Common myeloid progenitor, CD34-positive (primary cell): ENCODE results near the gene CASP9.

Source experiments
- CTCF ChIA-PET: fragments of 350-600 bp; sonication (Branson Sonifier 250); formaldehyde crosslinking; loops from one replicate; lab custom pipeline; 2021; ENCODE audit warnings: antibody characterized with exemption; lab: Charles Lee
- POLR2A ChIA-PET: fragments of 350-600 bp; sonication (Branson Sonifier 250); formaldehyde crosslinking; loops from one replicate; lab custom pipeline; 2021; ENCODE audit warnings: antibody characterized with exemption; lab: Charles Lee
- DNase-seq, 3 donors: peaks; one replicate each; pipeline versions ENCODE4 v3.0.0 to v3.0.0-alpha.2; 2013
- H3K27ac ChIP-seq, 2 experiments: 1 replicate in 1 of 2; 2 replicates in 1 of 2; pipeline ENCODE4 v1.7.0; 2013; ENCODE audit warnings: inconsistent platforms in 2 of 2, low read length in 2 of 2, mild to moderate bottlenecking in 2 of 2, low read depth in 1 of 2, moderate library complexity in 1 of 2; ENCODE audit not compliant: severe bottlenecking in 2 of 2, insufficient read depth in 1 of 2, poor library complexity in 1 of 2
- H3K27me3 ChIP-seq, 5 experiments: replicated peaks in 2 of 5; 1 replicate in 3 of 5; 2 replicates in 2 of 5; pipeline versions ENCODE4 v1.6.1 to v1.7.0; 2013; ENCODE audit warnings: low read length in 4 of 5, mild to moderate bottlenecking in 2 of 5, moderate library complexity in 2 of 5, inconsistent platforms in 1 of 5; ENCODE audit not compliant: insufficient read depth in 5 of 5, control insufficient read depth in 4 of 5
- H3K36me3 ChIP-seq, 4 experiments: 1 replicate in 2 of 4; 2 replicates in 2 of 4; pipeline versions ENCODE4 v1.6.1 to v1.7.0; 2013; ENCODE audit warnings: low read length in 3 of 4, control low read depth in 1 of 4, mild to moderate bottlenecking in 1 of 4; ENCODE audit not compliant: control insufficient read depth in 4 of 4, insufficient read depth in 4 of 4
- H3K4me1 ChIP-seq, 4 experiments: 1 replicate in 3 of 4; 2 replicates in 1 of 4; pipeline versions ENCODE4 v1.6.1 to v1.7.1; 2013; ENCODE audit warnings: low read length in 3 of 4, mild to moderate bottlenecking in 3 of 4, control low read depth in 1 of 4, inconsistent platforms in 1 of 4, moderate library complexity in 1 of 4; ENCODE audit not compliant: control insufficient read depth in 4 of 4, insufficient read depth in 4 of 4; ENCODE audit errors: control extremely low read depth in 1 of 4
- H3K4me3 ChIP-seq, 7 experiments: 1 replicate in 4 of 7; 2 replicates in 3 of 7; pipeline versions ENCODE4 v1.5.1 to v1.7.0; 2013; ENCODE audit warnings: mild to moderate bottlenecking in 7 of 7, low read length in 6 of 7, moderate library complexity in 6 of 7, inconsistent platforms in 2 of 7, low read depth in 2 of 7, control low read depth in 1 of 7; ENCODE audit not compliant: insufficient read depth in 4 of 7, control insufficient read depth in 1 of 7; ENCODE audit errors: extremely low read depth in 1 of 7
- H3K9me3 ChIP-seq, 5 experiments: 1 replicate in 4 of 5; 2 replicates in 1 of 5; pipeline versions ENCODE4 v1.6.1 to v1.7.1; 2013; ENCODE audit warnings: low read length in 4 of 5, mild to moderate bottlenecking in 2 of 5, inconsistent platforms in 1 of 5, low read depth in 1 of 5, moderate library complexity in 1 of 5; ENCODE audit not compliant: control insufficient read depth in 4 of 5, insufficient read depth in 2 of 5; ENCODE audit errors: control extremely low read depth in 1 of 5
- WGBS: methylation state at CpG from one replicate; pipeline ENCODE4 v1.1.5; 2013; ENCODE audit not compliant: insufficient coverage; 5-methylcytosine and 5-hydroxymethylcytosine counted together

The CASP9 gene

DNA sequence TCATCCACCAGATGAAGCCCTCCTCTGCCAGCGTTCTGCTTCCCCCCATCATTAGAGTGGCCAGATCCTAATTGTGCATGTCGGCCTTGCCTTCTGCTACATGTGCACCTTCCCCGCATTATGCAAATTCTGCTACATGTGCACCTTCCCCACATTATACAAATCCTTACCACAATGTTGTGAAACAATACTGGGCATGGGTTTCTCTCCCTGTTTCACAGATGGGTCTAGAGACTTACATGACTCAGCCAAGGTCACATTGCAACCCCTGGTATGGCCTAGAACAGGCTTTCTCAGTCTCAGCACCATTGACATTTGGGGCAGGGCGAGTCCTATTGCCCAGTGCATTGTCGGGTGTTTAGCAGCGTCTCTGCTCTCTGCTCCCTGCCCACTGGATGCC is 68.5 kb downstream of the CASP9 start:
- 100% methylated on average over 3 of the region's 6 CpGs for WGBS
- no peaks in the 10 kb centered on the region for H3K27me3 ChIP-seq
- ChIA-PET CTCF (no interaction called here), POLR2A (no interaction called here)
- no peak overlapping the region for H3K27ac ChIP-seq
- no peaks in the 10 kb centered on the region for H3K36me3 ChIP-seq
- H3K4me1 ChIP-seq: no peaks in the 10 kb centered on the region
- DNase-seq: no peak
- H3K4me3 ChIP-seq: no peak overlapping the region
- H3K9me3 ChIP-seq: peaks cover 0 to 2% (median 2%) of the 10 kb centered on the region in 5 experiments

DNA sequence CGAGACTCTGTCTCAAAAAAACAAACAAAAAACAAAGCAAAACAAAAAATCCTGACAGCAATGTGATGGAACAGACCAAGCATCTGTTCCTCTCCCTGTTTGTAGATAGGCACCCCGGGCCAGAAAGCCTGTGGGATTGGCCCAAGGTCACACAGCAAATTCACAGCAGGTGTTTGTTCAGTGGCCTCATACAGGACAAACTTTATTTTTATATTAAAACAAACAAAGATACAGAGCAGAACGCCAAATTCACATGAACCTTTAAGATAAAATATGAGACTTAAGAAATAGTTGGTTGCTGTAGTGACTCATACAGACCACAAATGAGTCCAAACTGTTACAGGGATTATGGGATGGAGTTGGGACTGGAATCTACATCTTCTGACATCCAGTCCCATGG is 69.8 kb downstream of the CASP9 start:
- Histone ChIP-seq H3K36me3 (no peaks in the 10 kb centered on the region), H3K27me3 (no peaks in the 10 kb centered on the region), H3K4me1 (no peaks in the 10 kb centered on the region), H3K9me3 (peaks cover 0 to 2% (median 2%) of the 10 kb centered on the region in 5 experiments), H3K4me3 (no peak overlapping the region), H3K27ac (no peak overlapping the region)
- DNase-seq: no peak
- ChIA-PET POLR2A (no interaction called here), CTCF (no interaction called here)
- 94% methylated on average over 2 of the region's 3 CpGs for WGBS

DNA sequence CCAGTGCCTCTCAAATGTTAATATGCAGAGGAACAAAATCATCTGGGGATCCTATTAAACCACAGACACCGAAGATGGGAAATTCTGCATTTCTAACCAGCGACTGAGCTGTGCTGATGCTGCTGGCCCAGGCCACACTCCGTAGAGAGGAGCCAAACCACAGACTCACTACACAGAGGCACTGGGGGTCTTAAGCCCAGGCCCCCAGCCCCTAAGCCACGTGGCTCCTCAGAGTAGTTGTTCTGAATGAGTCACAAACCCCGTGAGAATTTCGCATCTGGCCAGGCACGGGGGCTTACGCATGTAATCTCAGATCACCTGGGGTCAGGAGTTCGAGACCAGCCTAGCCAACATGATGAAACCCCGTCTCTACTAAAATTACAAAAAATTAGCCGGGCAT is 70.3 kb downstream of the CASP9 start:
- POLR2A ChIA-PET: no interaction called here
- CTCF ChIA-PET: no interaction called here
- H3K4me1 ChIP-seq: no peaks in the 10 kb centered on the region
- no peak overlapping the region for H3K27ac ChIP-seq
- H3K4me3 ChIP-seq: no peak overlapping the region
- 92% methylated on average over 11 of the region's 11 CpGs for WGBS
- no peaks in the 10 kb centered on the region for H3K27me3 ChIP-seq
- H3K36me3 ChIP-seq: no peaks in the 10 kb centered on the region
- H3K9me3 ChIP-seq: peaks cover 0 to 2% (median 2%) of the 10 kb centered on the region in 5 experiments
- no peak for DNase-seq

DNA sequence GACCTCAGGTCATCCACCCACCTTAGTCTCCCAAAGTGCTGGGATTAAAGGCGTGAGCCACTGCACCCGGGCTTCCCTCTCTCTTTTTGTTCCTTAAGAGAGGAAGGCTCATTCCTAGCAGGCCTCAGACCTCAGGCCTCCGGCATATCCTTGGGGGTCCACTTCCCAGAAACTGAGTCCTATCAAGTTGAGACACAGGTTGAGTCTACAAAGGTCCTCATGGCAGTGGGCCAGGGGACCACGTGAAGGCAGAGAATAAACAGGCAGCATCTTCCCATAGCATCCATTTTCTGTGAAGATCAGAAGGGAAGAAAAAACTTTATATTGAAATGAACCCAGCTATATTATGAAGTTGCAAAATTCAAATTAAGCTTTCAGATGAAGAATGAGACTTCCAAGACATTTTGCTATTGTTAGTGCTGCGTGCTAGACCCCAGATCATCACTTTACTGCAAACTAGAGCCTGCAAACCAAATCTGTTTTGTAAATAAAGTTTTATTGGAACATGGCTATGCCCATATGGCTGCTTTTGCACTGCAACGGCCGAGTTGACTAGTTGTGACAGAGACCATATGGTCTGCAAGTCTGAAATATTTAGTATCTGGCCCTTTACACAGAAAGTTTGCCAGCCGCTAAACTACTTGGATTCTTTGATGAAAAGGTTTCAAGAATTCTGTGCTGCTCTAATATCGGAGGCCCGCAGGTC is 71.0 kb downstream of the CASP9 start:
- ChIA-PET CTCF (no interaction called here), POLR2A (no interaction called here)
- Histone ChIP-seq H3K4me1 (no peaks in the 10 kb centered on the region), H3K27me3 (no peaks in the 10 kb centered on the region), H3K9me3 (peaks cover 0 to 2% (median 2%) of the 10 kb centered on the region in 5 experiments), H3K36me3 (no peaks in the 10 kb centered on the region), H3K27ac (no peak overlapping the region), H3K4me3 (no peak overlapping the region)
- no peak for DNase-seq
- 97% methylated on average over 6 of the region's 10 CpGs for WGBS

DNA sequence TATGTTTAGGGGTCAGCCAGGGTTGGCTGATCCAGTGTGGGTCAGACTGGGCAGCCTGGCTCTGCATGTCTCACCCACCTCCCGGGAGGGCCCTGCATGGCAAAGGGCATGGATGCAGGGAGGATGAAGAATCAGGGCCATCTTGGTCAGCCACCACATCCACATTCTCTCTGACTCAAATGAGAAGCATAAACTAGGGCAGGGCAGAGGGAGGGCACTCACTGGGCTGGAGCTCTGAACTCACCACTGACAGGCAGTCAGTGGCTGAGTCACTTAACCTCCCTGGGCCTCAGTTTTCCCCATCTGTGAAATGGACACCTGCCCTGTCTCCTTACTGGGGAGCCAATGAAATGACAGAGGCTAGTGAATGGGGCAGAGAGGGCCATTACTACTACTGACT is 71.8 kb downstream of the CASP9 start:
- WGBS: 100% methylated on average over 1 of the region's 1 CpG
- Histone ChIP-seq H3K27me3 (peaks cover 0 to 4% (median 0%) of the 10 kb centered on the region in 5 experiments), H3K27ac (no peak overlapping the region), H3K9me3 (peaks cover 0 to 2% (median 2%) of the 10 kb centered on the region in 5 experiments), H3K36me3 (no peaks in the 10 kb centered on the region), H3K4me1 (no peaks in the 10 kb centered on the region), H3K4me3 (no peak overlapping the region)
- CTCF ChIA-PET: interaction anchor here (1.6 kb wide), 1 partner anchor 11 kb away, joined by 5 read pairs; no protein-coding TSS in a partner anchor
- POLR2A ChIA-PET: no interaction called here
- DNase-seq: no peak

DNA sequence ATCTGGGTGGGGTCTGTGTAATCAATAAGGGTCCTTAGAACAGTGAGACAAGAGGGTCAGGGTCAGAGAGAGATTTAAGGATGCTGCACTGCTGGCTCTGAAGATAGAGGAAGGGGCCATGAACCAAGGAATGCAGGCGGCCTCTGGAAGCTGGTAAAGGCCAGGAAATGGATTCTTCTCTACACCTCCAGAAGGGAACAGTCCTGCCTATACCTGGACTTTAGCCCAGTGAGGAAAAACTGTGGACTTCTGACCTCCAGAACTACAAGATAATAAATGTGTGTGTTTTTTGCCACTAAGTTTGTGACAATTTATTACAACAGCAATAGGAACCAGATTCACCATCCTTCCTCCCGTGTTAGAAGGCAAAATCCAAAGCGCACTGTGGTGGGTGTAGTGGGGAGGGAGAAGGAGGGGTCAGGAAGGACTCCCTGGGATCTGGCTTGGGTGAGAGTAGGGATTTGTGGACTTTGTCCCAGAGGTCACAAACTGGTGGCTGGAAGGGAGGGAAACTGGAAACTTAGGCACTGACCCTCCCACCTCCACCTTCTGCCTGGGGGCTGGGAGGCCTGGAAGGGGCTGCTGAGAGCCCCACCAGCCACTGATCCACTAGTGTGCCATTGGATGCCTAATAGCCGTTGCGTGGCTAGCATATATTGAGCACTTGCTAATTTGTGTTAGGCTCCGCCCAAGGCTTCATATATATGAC is 72.8 kb downstream of the CASP9 start:
- POLR2A ChIA-PET: no interaction called here
- H3K36me3 ChIP-seq: no peaks in the 10 kb centered on the region
- CTCF ChIA-PET: interaction anchor here (0.6 to 1.6 kb wide), 2 partner anchors 10 to 54 kb away, joined by 3 to 5 read pairs; no protein-coding TSS in a partner anchor
- peaks cover 0 to 2% (median 2%) of the 10 kb centered on the region in 5 experiments for H3K9me3 ChIP-seq
- H3K27me3 ChIP-seq: peaks cover 0 to 4% (median 0%) of the 10 kb centered on the region in 5 experiments
- DNase-seq: no peak
- no peaks in the 10 kb centered on the region for H3K4me1 ChIP-seq
- 100% methylated on average over 4 of the region's 6 CpGs for WGBS
- no peak overlapping the region for H3K27ac ChIP-seq
- no peak overlapping the region for H3K4me3 ChIP-seq

DNA sequence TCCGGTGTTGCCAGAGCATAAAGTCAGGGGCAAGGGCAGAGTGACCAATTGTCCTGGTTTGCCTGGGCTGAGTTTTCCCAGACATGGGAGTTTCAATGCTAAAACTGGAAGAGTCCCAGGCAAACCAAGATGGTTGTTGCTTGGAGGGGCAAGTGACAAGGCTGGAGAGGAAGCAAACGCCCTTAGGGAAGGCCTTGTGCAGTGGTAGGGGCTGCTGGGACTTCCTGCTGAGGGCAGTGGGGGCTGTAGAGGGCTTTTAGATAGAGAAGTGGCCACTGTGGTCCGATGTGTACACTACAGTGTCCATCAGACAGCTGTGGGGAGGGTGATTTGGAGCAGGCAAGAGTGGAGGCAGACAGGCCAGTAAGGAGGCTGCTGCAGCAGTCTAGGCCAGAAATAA is 74.4 kb downstream of the CASP9 start:
- Histone ChIP-seq H3K9me3 (peaks cover 0 to 2% (median 2%) of the 10 kb centered on the region in 5 experiments), H3K27ac (no peak overlapping the region), H3K4me1 (peaks cover 0 to 11% (median 3%) of the 10 kb centered on the region in 4 experiments), H3K27me3 (peaks cover 0 to 4% (median 0%) of the 10 kb centered on the region in 5 experiments), H3K36me3 (no peaks in the 10 kb centered on the region), H3K4me3 (no peak overlapping the region)
- WGBS: 85% methylated on average over 2 of the region's 3 CpGs
- CTCF ChIA-PET: no interaction called here
- no peak for DNase-seq
- POLR2A ChIA-PET: interaction anchor here (0.6 kb wide), 1 partner anchor 21 kb away, joined by 3 read pairs; no protein-coding TSS in a partner anchor
